Measurements from ENCODE around the gene LURAP1L. TPM values are rescaled to one million over a fixed set of nuclear protein-coding genes. Genes with fewer than 3 reads are reported as not detected.

Gene LURAP1L
- total RNA-seq, 2 donors from 2014 or later: 19.3 to 42.5 TPM

- Histone ChIP-seq H3K27me3 (no peaks in the 10 kb centered on the region), H3K4me1 (no peaks in the 10 kb centered on the region), H3K4me3 (no peak overlapping the region), H3K36me3 (no peaks in the 10 kb centered on the region), H3K27ac (no peak overlapping the region), H3K9ac (ENCODE audit: low read depth in 2 of 2, low read length in 2 of 2) (no peak overlapping the region), H3K9me3 (no peaks in the 10 kb centered on the region)
- no peak for TF ChIP-seq CTCF (IDR thresholded peaks at IDR 0.05)
- DNase-seq: no peak
- intact Hi-C loops (cut with DNase I): no loop called here
These were observed 39.2 kb upstream of the LURAP1L start for GRCh38 chr9:12735665-12736064.

GRCh38 chr9:12737871-12738270 is 36.9 kb upstream of the LURAP1L start:
- H3K4me3 ChIP-seq: no peak overlapping the region

GRCh38 chr9:12739014-12739652 is 35.7 kb upstream of the LURAP1L start:
- H3K4me3 ChIP-seq: no peak overlapping the region
- no peak for TF ChIP-seq CTCF (IDR thresholded peaks at IDR 0.05)
- no peaks in the 10 kb centered on the region for H3K9me3 ChIP-seq
- H3K27ac ChIP-seq: no peak overlapping the region
- no peak overlapping the region for H3K9ac ChIP-seq (ENCODE audit: low read depth in 2 of 2, low read length in 2 of 2)
- intact Hi-C loops (cut with DNase I): no loop called here
- H3K36me3 ChIP-seq: no peaks in the 10 kb centered on the region
- H3K27me3 ChIP-seq: no peaks in the 10 kb centered on the region
- no peaks in the 10 kb centered on the region for H3K4me1 ChIP-seq
- no peak for DNase-seq

More at GRCh38 chr9:12737871-12738270, 36.9 kb upstream of the LURAP1L start:
- intact Hi-C loops (cut with DNase I): no loop called here
- H3K36me3 ChIP-seq: no peaks in the 10 kb centered on the region
- H3K9ac ChIP-seq (ENCODE audit: low read depth in 2 of 2, low read length in 2 of 2): no peak overlapping the region
- no peak for DNase-seq
- H3K27ac ChIP-seq: no peak overlapping the region
- no peak for TF ChIP-seq CTCF (IDR thresholded peaks at IDR 0.05)
- H3K4me1 ChIP-seq: no peaks in the 10 kb centered on the region
- H3K27me3 ChIP-seq: no peaks in the 10 kb centered on the region
- H3K9me3 ChIP-seq: no peaks in the 10 kb centered on the region

GRCh38 chr9:12740845-12741244 is 34.0 kb upstream of the LURAP1L start:
- Histone ChIP-seq H3K27ac (no peak overlapping the region), H3K4me3 (no peak overlapping the region), H3K9me3 (no peaks in the 10 kb centered on the region), H3K27me3 (no peaks in the 10 kb centered on the region), H3K4me1 (no peaks in the 10 kb centered on the region), H3K9ac (ENCODE audit: low read depth in 2 of 2, low read length in 2 of 2) (no peak overlapping the region), H3K36me3 (no peaks in the 10 kb centered on the region)
- intact Hi-C loops (cut with DNase I): no loop called here
- no peak for DNase-seq
- TF ChIP-seq CTCF (IDR thresholded peaks at IDR 0.05): no peak

- intact Hi-C loops (cut with DNase I): no loop called here
- Histone ChIP-seq H3K27me3 (no peaks in the 10 kb centered on the region), H3K9me3 (no peaks in the 10 kb centered on the region), H3K27ac (peak overlapping the region; percentile 56), H3K36me3 (no peaks in the 10 kb centered on the region), H3K4me3 (no peak overlapping the region), H3K9ac (ENCODE audit: low read depth in 2 of 2, low read length in 2 of 2) (no peak overlapping the region), H3K4me1 (no peaks in the 10 kb centered on the region)
- DNase-seq: no peak
- no peak for TF ChIP-seq CTCF (IDR thresholded peaks at IDR 0.05)
These were observed 26.8 kb upstream of the LURAP1L start for GRCh38 chr9:12748016-12748415.

All from colonic mucosa (tissue), 4 donors.